ENCODE results near the gene ERRFI1.

- TF ChIP-seq EZH2 (IDR thresholded peaks at IDR 0.05) (no peak), POLR2AphosphoS5 (IDR thresholded peaks at IDR 0.05; ENCODE audit: borderline replicate concordance, low read depth, low read length) (no peak)
Measured at GRCh38 chr1:8014381-8014988, 11.6 kb downstream of the ERRFI1 start.
